HFFc6 (cell line): ENCODE data around the gene REEP6. TPM values are rescaled to one million over a fixed set of nuclear protein-coding genes. Genes with fewer than 3 reads are reported as not detected.
"Not testable (repeated sequence)": the region's sequence is repeated elsewhere in the genome, so short reads cannot be mapped to it uniquely, and the experiment has no call there.

Experiments used
- DNase-seq: peaks from one replicate; pipeline ENCODE4 v3.0.0-alpha.2; 2018
- H3K27ac Mint-ChIP-seq: 2 replicates; pipeline ENCODE4 v1.8.0; 2020; ENCODE audit warnings: mild to moderate bottlenecking, mixed read lengths
- H3K27me3 Mint-ChIP-seq: 2 replicates; pipeline ENCODE4 v1.8.0; 2021; ENCODE audit warnings: mild to moderate bottlenecking, moderate library complexity, mixed read lengths; ENCODE audit not compliant: insufficient read depth
- H3K36me3 Mint-ChIP-seq: 2 replicates; pipeline ENCODE4 v1.8.0; 2021; ENCODE audit warnings: low read depth, mixed read lengths
- H3K4me1 Mint-ChIP-seq: 2 replicates; pipeline ENCODE4 v1.8.0; 2020; ENCODE audit warnings: low read depth, mixed read lengths
- H3K4me3 Mint-ChIP-seq: 2 replicates; pipeline ENCODE4 v1.8.0; 2020; ENCODE audit warnings: mild to moderate bottlenecking, moderate library complexity, mixed read lengths
- H3K9me3 Mint-ChIP-seq: 2 replicates; pipeline ENCODE4 v1.8.0; 2020; ENCODE audit warnings: mild to moderate bottlenecking, mixed read lengths
- total RNA-seq, 6 experiments: library from RNA; stranded (reverse); fragmentation: NEBNext Ultra II Directional; extraction: Animal tissue kit (Norgen Biotek cat#: 25700); gene quantifications; 2 replicates in 1 of 6; 3 replicates in 5 of 6; pipeline ENCODE4 v1.2.3, GENCODE V29; 2021
- TF ChIP-seq, protein P1 (sequence below): fragments of 200-600 bp; sonication (generic); IDR thresholded peaks from 2 replicates; pipeline ENCODE4 v1.5.0; 2021; ENCODE audit warnings: antibody characterized with exemption, mild to moderate bottlenecking

Gene REEP6
- total RNA-seq, 6 experiments from 2014 or later = 1.7 to 4.6 (median 2.1) TPM

DNA sequence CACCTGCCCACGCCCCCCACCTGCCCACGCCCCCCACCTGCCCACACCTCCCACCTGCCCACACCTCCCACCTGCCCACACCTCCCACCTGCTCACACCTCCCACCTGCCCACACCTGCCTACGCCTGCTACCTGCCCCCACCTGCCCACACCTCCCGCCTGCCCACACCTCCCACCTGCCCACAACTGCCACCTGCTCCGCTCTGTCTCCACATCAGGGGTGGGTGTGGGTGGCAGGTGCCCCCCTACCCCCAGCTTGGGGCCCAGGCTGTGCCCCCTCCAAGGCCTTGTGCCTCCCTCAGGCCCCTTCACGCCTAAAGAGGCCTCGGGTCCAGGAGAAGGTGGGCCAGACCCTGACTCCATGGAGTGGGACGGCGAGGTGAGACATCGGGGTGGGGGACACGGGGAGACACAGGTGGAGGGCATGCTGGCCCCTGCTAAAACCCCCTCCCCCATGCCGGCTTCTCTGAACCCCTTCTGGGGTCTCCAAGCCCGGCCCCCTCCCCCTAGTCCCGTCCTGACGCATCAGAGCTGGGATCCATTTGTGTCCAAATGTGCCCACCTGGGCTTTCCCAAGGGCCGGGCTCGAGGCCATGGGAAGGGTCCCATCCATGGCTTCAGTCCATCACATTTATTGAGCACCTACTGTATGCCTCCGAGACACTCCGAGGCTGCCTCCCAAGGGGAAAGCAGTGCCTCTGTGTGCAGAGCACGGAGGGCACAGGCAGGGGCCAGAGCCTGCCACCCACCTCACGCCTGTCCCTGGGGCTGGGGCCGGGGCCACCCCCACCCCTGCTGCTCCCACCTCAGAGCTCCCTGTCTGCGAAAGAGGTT, 37.8 kb downstream of the REEP6 start:
- Mint-ChIP-seq H3K9me3 (peaks cover 7% of the 10 kb centered on the region), H3K27ac (no peak overlapping the region), H3K36me3 (no peaks in the 10 kb centered on the region), H3K4me1 (no peaks in the 10 kb centered on the region; the same call in 1 of the 2 replicates), H3K27me3 (peaks cover 8% of the 10 kb centered on the region), H3K4me3 (no peak overlapping the region)
- no peak for DNase-seq
- TF ChIP-seq, protein P1, sequence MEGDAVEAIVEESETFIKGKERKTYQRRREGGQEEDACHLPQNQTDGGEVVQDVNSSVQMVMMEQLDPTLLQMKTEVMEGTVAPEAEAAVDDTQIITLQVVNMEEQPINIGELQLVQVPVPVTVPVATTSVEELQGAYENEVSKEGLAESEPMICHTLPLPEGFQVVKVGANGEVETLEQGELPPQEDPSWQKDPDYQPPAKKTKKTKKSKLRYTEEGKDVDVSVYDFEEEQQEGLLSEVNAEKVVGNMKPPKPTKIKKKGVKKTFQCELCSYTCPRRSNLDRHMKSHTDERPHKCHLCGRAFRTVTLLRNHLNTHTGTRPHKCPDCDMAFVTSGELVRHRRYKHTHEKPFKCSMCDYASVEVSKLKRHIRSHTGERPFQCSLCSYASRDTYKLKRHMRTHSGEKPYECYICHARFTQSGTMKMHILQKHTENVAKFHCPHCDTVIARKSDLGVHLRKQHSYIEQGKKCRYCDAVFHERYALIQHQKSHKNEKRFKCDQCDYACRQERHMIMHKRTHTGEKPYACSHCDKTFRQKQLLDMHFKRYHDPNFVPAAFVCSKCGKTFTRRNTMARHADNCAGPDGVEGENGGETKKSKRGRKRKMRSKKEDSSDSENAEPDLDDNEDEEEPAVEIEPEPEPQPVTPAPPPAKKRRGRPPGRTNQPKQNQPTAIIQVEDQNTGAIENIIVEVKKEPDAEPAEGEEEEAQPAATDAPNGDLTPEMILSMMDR = no peak

DNA sequence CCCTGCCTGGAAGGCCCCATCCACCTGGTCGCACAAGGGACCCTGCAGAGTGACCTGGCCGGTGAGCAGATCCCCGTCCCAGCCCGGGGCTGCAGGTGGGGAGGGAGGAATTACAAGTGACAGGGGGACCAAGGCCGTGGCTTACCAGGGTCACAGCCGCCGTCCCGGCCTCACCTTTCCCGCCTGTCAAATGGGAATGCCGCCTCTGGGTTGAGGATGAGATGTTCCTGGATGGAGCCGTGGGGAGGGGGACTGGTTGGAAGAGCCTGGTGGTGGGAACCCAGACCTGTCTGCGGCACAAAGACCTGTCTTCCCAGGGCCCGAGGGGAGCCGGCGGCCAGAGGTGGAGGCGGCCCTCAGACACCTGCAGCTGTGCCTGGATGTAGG, 38.4 kb downstream of the REEP6 start:
- Mint-ChIP-seq H3K27me3 (peaks cover 6% of the 10 kb centered on the region), H3K36me3 (no peaks in the 10 kb centered on the region)

DNA sequence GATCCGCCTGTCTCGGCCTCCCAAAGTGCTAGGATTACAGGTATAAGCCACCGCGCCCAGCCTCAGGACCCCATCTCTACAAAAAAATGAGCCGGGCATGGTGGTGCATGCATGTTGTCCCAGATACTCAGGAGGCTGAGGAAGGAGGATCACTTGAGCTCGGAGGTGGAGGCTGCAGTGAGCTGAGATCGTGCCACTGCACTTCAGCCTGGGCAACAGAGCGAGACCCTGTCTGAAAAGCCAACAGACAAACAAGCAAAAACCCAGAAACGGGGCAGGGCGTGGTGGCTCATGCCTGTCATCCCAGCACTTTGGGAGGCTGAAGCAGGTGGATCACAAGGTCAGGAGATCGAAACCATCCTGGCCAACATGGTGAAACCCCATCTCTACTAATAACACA, 39.9 kb downstream of the REEP6 start:
- not testable (repeated sequence) for H3K4me1 Mint-ChIP-seq, H3K27ac Mint-ChIP-seq, H3K4me3 Mint-ChIP-seq, H3K9me3 Mint-ChIP-seq, H3K36me3 Mint-ChIP-seq, DNase-seq, H3K27me3 Mint-ChIP-seq

More for the DNA sequence above, 38.4 kb downstream of the REEP6 start:
- no peak overlapping the region for H3K27ac Mint-ChIP-seq
- no peak overlapping the region for H3K4me3 Mint-ChIP-seq
- DNase-seq = no peak
- TF ChIP-seq, protein P1 = no peak
- H3K9me3 Mint-ChIP-seq = peaks cover 6% of the 10 kb centered on the region
- H3K4me1 Mint-ChIP-seq = no peaks in the 10 kb centered on the region; the same call in 1 of the 2 replicates

DNA sequence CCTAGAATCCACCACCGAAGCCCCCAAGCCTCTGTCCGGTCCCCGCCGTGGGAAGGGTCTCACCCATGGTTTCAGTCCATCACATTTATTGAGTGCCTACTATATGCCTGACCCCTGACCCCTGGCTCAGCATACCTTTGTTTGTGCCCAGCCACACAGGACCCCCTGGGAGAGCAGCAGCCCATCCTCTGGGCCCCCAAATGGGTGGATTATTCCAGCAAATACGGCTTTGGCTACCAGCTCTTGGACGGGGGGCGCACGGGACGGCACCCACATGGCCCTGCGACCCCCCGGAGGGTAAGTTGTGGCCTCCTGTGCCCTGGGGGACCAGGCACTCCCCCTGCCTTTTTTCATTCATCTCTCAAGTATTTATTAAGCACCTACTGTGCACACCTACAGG, 40.6 kb downstream of the REEP6 start:
- H3K36me3 Mint-ChIP-seq = no peaks in the 10 kb centered on the region
- no peak overlapping the region for H3K27ac Mint-ChIP-seq
- H3K4me1 Mint-ChIP-seq = no peaks in the 10 kb centered on the region
- H3K27me3 Mint-ChIP-seq = peaks cover 6% of the 10 kb centered on the region
- no peak overlapping the region for H3K4me3 Mint-ChIP-seq
- no peaks in the 10 kb centered on the region for H3K9me3 Mint-ChIP-seq
- TF ChIP-seq, protein P1 = no peak
- no peak for DNase-seq

DNA sequence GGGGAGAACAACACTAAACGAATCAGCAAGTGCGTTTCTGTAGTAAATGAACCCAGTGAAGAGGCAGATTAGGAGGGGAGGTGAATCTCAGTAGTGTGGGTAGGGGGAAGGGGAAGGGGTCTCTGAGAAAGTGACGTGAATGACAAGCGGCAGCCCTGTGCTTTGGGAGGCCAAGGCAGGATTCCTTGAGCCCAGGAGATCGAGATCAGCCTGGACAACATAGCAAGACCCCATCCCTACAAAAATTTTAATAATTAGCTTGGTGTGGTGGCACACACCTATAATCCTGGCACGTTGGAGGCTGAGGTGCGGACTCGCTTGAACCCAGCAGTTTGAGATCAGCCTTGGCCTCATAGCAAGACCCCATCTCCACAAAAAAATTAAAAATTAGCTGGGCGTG, 41.0 kb downstream of the REEP6 start:
- Mint-ChIP-seq H3K4me3 (no peak overlapping the region), H3K4me1 (no peaks in the 10 kb centered on the region), H3K36me3 (no peaks in the 10 kb centered on the region), H3K9me3 (no peaks in the 10 kb centered on the region), H3K27ac (no peak overlapping the region), H3K27me3 (peaks cover 6% of the 10 kb centered on the region)
- TF ChIP-seq, protein P1 = no peak
- no peak for DNase-seq

DNA sequence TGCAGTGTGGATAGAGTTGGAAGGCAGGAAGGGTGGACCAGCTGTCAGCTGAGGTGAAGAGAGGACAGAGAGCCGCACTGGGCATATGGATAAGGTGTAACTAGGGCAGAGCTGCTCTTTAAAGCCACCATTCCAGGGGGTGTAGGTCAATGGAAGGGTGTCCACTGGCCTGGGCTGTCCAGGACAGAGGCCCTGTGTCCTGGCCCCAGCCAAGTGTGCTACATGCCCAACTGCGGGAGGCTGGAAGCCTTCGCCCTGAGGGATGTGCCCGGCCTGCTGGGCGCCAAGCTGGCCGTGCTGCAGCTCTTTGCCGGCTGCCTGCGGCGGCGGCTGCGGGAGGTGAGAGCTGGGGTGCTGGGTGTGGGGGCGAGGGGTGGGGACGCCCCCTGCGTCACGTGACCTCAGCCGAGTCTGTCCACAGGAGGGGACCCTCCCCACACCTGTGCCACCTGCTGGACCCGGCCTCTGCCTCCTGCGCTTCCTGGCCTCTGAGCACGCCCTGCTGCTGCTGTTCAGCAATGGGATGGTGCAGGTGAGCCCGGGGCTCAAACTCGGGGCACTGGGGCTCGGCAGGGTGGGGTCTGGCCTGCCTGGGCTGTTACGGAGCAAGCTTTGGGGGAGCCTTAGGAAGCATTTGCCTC, 42.6 kb downstream of the REEP6 start:
- Mint-ChIP-seq H3K9me3 (no peaks in the 10 kb centered on the region), H3K27ac (no peak overlapping the region), H3K4me1 (no peaks in the 10 kb centered on the region; the same call in 1 of the 2 replicates), H3K27me3 (peaks cover 7% of the 10 kb centered on the region), H3K4me3 (no peak overlapping the region), H3K36me3 (no peaks in the 10 kb centered on the region)
- no peak for DNase-seq
- TF ChIP-seq, protein P1 = no peak
